Fibroblast of skin of abdomen (primary cell): ENCODE data around the gene LTBP1.
"Not testable (repeated sequence)": the region's sequence is repeated elsewhere in the genome, so short reads cannot be mapped to it uniquely, and the experiment has no call there.

Experiments
- DNase-seq: peaks from one replicate; pipeline ENCODE4 v3.0.0-alpha.2; 2013

LTBP1 gene

GRCh38 chr2:33235559-33235958 is 288.8 kb downstream of the LTBP1 start:
- DNase-seq = not testable (repeated sequence)

GRCh38 chr2:33236482-33237385 is 290.0 kb downstream of the LTBP1 start:
- DNase-seq = peak; percentile 77

- DNase-seq = peak; percentile 43
Observed at GRCh38 chr2:33238111-33238510, 291.4 kb downstream of the LTBP1 start.

GRCh38 chr2:33240178-33240577 is 293.4 kb downstream of the LTBP1 start:
- peak; percentile 28 for DNase-seq

- no peak for DNase-seq
Observed at GRCh38 chr2:33241072-33241471, 294.3 kb downstream of the LTBP1 start.

GRCh38 chr2:33241581-33241980 is 294.8 kb downstream of the LTBP1 start:
- DNase-seq = peak; percentile 46

GRCh38 chr2:33242845-33243244 is 296.1 kb downstream of the LTBP1 start:
- DNase-seq = peak; percentile 68

GRCh38 chr2:33246432-33246831 is 299.7 kb downstream of the LTBP1 start:
- no peak for DNase-seq

- DNase-seq = no peak
Observed at GRCh38 chr2:33247365-33247764, 300.6 kb downstream of the LTBP1 start.

- DNase-seq = no peak
Observed at GRCh38 chr2:33250417-33251029, 303.8 kb downstream of the LTBP1 start.

- no peak for DNase-seq
Observed at GRCh38 chr2:33256162-33256755, 309.5 kb downstream of the LTBP1 start.

GRCh38 chr2:33258387-33258786 is 311.6 kb downstream of the LTBP1 start:
- DNase-seq = no peak

- DNase-seq = no peak
Observed at GRCh38 chr2:33262097-33262496, 315.3 kb downstream of the LTBP1 start.

- DNase-seq = no peak
Observed at GRCh38 chr2:33264766-33265165, 318.0 kb downstream of the LTBP1 start.

GRCh38 chr2:33265584-33266338 is 319.0 kb downstream of the LTBP1 start:
- DNase-seq = no peak

GRCh38 chr2:33266467-33266866 is 319.7 kb downstream of the LTBP1 start:
- no peak for DNase-seq

- no peak for DNase-seq
Observed at GRCh38 chr2:33267043-33267442, 320.3 kb downstream of the LTBP1 start.

GRCh38 chr2:33267756-33268155 is 321.0 kb downstream of the LTBP1 start:
- peak; percentile 77 for DNase-seq

- peak; percentile 70 for DNase-seq
Observed at GRCh38 chr2:33268246-33268831, 321.6 kb downstream of the LTBP1 start.

- DNase-seq = peak; percentile 55
Observed at GRCh38 chr2:33272001-33272400, 325.2 kb downstream of the LTBP1 start.

GRCh38 chr2:33273479-33273878 is 326.7 kb downstream of the LTBP1 start:
- DNase-seq = no peak

- DNase-seq = no peak
Observed at GRCh38 chr2:33274524-33274923, 327.8 kb downstream of the LTBP1 start.
